Activated B cell treated with CpG ODN at 0.5 μM for 24 hours (primary cell): ENCODE data around the gene C1QTNF1. TPM values are rescaled to one million over a fixed set of nuclear protein-coding genes. Genes with fewer than 3 reads are reported as not detected.

ENCODE experiments used
- ATAC-seq: fragments of 200-7000 bp; cut with Tn5 transposase; one replicate; pipeline ENCODE4 v1.10.0; 2021; ENCODE audit warnings: low read depth, mild to moderate bottlenecking, moderate library complexity
- CTCF ChIA-PET: fragments of 350-600 bp; sonication (Branson Sonifier 250); formaldehyde crosslinking; loops from one replicate; lab custom pipeline; 2021; ENCODE audit warnings: antibody characterized with exemption; lab: Charles Lee
- POLR2A ChIA-PET: fragments of 350-600 bp; sonication (Branson Sonifier 250); formaldehyde crosslinking; loops from one replicate; lab custom pipeline; 2021; ENCODE audit warnings: antibody characterized with exemption; lab: Charles Lee
- DNase-seq: peaks from one replicate; pipeline ENCODE4 v3.0.0; 2022
- H3K27ac Mint-ChIP-seq: one replicate; pipeline ENCODE4 v1.8.0; 2020; ENCODE audit warnings: mixed read lengths
- H3K27me3 Mint-ChIP-seq: one replicate; pipeline ENCODE4 v1.8.0; 2021; ENCODE audit warnings: mixed read lengths
- H3K36me3 Mint-ChIP-seq: one replicate; pipeline ENCODE4 v1.8.0; 2021; ENCODE audit warnings: low read depth, mixed read lengths
- H3K4me1 Mint-ChIP-seq: one replicate; pipeline ENCODE4 v1.8.0; 2021; ENCODE audit warnings: mixed read lengths
- H3K4me3 Mint-ChIP-seq: one replicate; pipeline ENCODE4 v1.8.0; 2020; ENCODE audit warnings: mild to moderate bottlenecking, mixed read lengths
- H3K9me3 Mint-ChIP-seq: one replicate; pipeline ENCODE4 v1.8.0; 2020; ENCODE audit warnings: mixed read lengths
- intact Hi-C: fragments of 100-400 bp; cut with micrococcal nuclease; formaldehyde crosslinking; loops from one replicate; pipeline ENCODE4 v1.15.1; 2024
- total RNA-seq: library from RNA; stranded (reverse); gene quantifications from 2 replicates; pipeline ENCODE4 v1.2.3, GENCODE V29; 2022
- TF ChIP-seq, protein P1 (sequence below): fragments of 200-600 bp; IDR thresholded peaks from one replicate; pipeline ENCODE4 v1.8.0; 2022; ENCODE audit warnings: antibody characterized with exemption, mild to moderate bottlenecking

The C1QTNF1 gene
- total RNA-seq, 1 donor from 2014 or later: not detected

DNA sequence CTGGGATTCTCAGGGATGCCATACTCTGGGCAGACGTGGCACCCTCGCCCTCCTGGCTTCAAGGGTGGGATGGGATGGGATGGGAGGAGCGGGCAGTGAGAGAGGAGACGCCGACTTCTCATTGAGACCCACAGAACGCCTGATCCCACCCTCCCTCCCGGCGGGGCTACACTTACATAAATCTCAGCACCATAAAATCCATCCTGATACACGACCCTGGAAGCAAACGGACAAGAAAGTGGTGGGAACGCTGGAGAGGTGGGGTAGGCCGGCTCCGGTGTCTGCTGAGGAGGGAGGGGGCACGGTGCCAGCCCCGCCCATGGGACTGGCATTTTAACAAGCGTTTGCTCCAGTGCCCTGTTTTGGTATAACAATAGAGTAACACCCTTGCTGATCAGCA is 72.5 kb downstream of the C1QTNF1 start:
- H3K27me3 Mint-ChIP-seq: peaks cover 39% of the 10 kb centered on the region
- DNase-seq: no peak
- ChIA-PET CTCF (no interaction called here), POLR2A (no interaction called here)
- no peaks in the 10 kb centered on the region for H3K36me3 Mint-ChIP-seq
- H3K4me3 Mint-ChIP-seq: no peak overlapping the region
- no peak overlapping the region for H3K27ac Mint-ChIP-seq
- no peak for ATAC-seq
- intact Hi-C loops: no loop called here
- TF ChIP-seq, protein P1, sequence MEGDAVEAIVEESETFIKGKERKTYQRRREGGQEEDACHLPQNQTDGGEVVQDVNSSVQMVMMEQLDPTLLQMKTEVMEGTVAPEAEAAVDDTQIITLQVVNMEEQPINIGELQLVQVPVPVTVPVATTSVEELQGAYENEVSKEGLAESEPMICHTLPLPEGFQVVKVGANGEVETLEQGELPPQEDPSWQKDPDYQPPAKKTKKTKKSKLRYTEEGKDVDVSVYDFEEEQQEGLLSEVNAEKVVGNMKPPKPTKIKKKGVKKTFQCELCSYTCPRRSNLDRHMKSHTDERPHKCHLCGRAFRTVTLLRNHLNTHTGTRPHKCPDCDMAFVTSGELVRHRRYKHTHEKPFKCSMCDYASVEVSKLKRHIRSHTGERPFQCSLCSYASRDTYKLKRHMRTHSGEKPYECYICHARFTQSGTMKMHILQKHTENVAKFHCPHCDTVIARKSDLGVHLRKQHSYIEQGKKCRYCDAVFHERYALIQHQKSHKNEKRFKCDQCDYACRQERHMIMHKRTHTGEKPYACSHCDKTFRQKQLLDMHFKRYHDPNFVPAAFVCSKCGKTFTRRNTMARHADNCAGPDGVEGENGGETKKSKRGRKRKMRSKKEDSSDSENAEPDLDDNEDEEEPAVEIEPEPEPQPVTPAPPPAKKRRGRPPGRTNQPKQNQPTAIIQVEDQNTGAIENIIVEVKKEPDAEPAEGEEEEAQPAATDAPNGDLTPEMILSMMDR: no peak
- peaks cover 5% of the 10 kb centered on the region for H3K4me1 Mint-ChIP-seq
- no peaks in the 10 kb centered on the region for H3K9me3 Mint-ChIP-seq

- H3K27ac Mint-ChIP-seq: no peak overlapping the region
- peaks cover 37% of the 10 kb centered on the region for H3K27me3 Mint-ChIP-seq
- ATAC-seq (no peak), DNase-seq (no peak)
- intact Hi-C loops: no loop called here
- TF ChIP-seq, protein P1: no peak
- no peaks in the 10 kb centered on the region for H3K9me3 Mint-ChIP-seq
- H3K4me1 Mint-ChIP-seq: peaks cover 5% of the 10 kb centered on the region
- no peaks in the 10 kb centered on the region for H3K36me3 Mint-ChIP-seq
- ChIA-PET POLR2A (interaction anchor here (0.6 kb wide), 1 partner anchor 1103 kb away, joined by 4 read pairs; no protein-coding TSS in a partner anchor), CTCF (no interaction called here)
- no peak overlapping the region for H3K4me3 Mint-ChIP-seq
Measured at GRCh38 chr17:79097226-79098055, 73.5 kb downstream of the C1QTNF1 start.

- Mint-ChIP-seq H3K36me3 (no peaks in the 10 kb centered on the region), H3K27me3 (peaks cover 35% of the 10 kb centered on the region), H3K9me3 (no peaks in the 10 kb centered on the region), H3K4me3 (no peak overlapping the region), H3K4me1 (peaks cover 5% of the 10 kb centered on the region), H3K27ac (no peak overlapping the region)
- no peak for ATAC-seq
- ChIA-PET CTCF (no interaction called here), POLR2A (no interaction called here)
- TF ChIP-seq, protein P1: no peak
- DNase-seq: no peak
- intact Hi-C loops: no loop called here
Measured at GRCh38 chr17:79098282-79098867, 74.4 kb downstream of the C1QTNF1 start.

Other genes starting within 250 kb of the C1QTNF1 start
- gene CYTH1, start 241.9 kb upstream of the C1QTNF1 start, total RNA-seq: 368 and 391 TPM in 2 replicates
- 93.8 and 107 TPM in 2 replicates for gene USP36, start 183.4 kb upstream of the C1QTNF1 start, total RNA-seq
- 0.46 and 0.55 TPM in 2 replicates for gene CEP295NL, start 121.0 kb upstream of the C1QTNF1 start, total RNA-seq
- 3.5 and 4.2 TPM in 2 replicates for gene TIMP2, start 98.8 kb upstream of the C1QTNF1 start, total RNA-seq
- 1.3 and 3.5 TPM in 2 replicates for gene LGALS3BP, start 44.2 kb upstream of the C1QTNF1 start, total RNA-seq
- 39.3 and 44.6 TPM in 2 replicates for gene CANT1, start 14.4 kb upstream of the C1QTNF1 start, total RNA-seq
- 55.0 and 60.1 TPM in 2 replicates for gene ENGASE, start 50.7 kb downstream of the C1QTNF1 start, total RNA-seq